Hepatocyte (in vitro differentiated cells): ENCODE measurements around the gene TNFRSF14.

Experiments used
- EZH2 ChIP-seq: fragments of 200-600 bp; sonication (generic); IDR thresholded peaks from 2 replicates; pipeline ENCODE4 v1.6.1; 2016; ENCODE audit warnings: antibody characterized with exemption, mild to moderate bottlenecking, borderline replicate concordance
- EZH2phosphoT487 ChIP-seq: fragments of 200-600 bp; sonication (generic); IDR thresholded peaks from one replicate; pipeline ENCODE4 v1.6.1; 2018; ENCODE audit warnings: antibody characterized with exemption, mild to moderate bottlenecking, low read depth, moderate library complexity; ENCODE audit not compliant: unreplicated experiment, severe bottlenecking
- TF ChIP-seq, protein P1 (sequence below): fragments of 200-600 bp; sonication (generic); IDR thresholded peaks from 2 replicates; pipeline ENCODE4 v1.5.1; 2016; ENCODE audit warnings: antibody characterized with exemption, mild to moderate bottlenecking; ENCODE audit not compliant: poor library complexity

DNA sequence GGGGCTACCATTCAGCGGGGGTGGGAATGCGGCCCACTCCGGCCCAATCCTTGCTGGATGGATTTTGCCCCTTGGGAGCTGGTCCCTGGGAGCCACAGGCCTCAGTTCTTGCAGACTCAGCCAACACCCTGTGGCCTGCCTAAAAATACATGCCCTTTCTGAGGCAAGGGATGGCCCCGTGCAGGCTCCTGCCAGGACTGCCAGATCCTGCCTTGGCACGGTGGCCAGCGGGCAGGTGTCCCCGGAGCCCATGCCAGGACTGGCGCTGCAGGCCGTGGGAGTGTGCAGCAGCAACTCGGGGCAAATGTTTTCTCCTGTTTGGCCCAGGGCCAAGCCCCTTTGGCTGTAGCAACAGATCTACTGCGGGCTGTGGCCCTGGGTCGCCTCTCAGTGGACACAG is 28.2 kb upstream of the TNFRSF14 start:
- TF ChIP-seq, protein P1, sequence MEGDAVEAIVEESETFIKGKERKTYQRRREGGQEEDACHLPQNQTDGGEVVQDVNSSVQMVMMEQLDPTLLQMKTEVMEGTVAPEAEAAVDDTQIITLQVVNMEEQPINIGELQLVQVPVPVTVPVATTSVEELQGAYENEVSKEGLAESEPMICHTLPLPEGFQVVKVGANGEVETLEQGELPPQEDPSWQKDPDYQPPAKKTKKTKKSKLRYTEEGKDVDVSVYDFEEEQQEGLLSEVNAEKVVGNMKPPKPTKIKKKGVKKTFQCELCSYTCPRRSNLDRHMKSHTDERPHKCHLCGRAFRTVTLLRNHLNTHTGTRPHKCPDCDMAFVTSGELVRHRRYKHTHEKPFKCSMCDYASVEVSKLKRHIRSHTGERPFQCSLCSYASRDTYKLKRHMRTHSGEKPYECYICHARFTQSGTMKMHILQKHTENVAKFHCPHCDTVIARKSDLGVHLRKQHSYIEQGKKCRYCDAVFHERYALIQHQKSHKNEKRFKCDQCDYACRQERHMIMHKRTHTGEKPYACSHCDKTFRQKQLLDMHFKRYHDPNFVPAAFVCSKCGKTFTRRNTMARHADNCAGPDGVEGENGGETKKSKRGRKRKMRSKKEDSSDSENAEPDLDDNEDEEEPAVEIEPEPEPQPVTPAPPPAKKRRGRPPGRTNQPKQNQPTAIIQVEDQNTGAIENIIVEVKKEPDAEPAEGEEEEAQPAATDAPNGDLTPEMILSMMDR: no peak
- TF ChIP-seq EZH2 (no peak), EZH2phosphoT487 (no peak)
